Stimulated activated CD4-positive, alpha-beta T cell treated with anti-CD3 and anti-CD28 coated beads, Interleukin-15, amount 100 ng/mL, for 1 hour (primary cell): ENCODE data around the gene CUEDC2.

Experiments used
- DNase-seq, 2 donors: peaks; one replicate each; pipeline ENCODE4 v3.0.0-alpha.2; 2020; ENCODE audit warnings: low read depth in 1 of 2, low spot score in 1 of 2

The CUEDC2 gene

DNA sequence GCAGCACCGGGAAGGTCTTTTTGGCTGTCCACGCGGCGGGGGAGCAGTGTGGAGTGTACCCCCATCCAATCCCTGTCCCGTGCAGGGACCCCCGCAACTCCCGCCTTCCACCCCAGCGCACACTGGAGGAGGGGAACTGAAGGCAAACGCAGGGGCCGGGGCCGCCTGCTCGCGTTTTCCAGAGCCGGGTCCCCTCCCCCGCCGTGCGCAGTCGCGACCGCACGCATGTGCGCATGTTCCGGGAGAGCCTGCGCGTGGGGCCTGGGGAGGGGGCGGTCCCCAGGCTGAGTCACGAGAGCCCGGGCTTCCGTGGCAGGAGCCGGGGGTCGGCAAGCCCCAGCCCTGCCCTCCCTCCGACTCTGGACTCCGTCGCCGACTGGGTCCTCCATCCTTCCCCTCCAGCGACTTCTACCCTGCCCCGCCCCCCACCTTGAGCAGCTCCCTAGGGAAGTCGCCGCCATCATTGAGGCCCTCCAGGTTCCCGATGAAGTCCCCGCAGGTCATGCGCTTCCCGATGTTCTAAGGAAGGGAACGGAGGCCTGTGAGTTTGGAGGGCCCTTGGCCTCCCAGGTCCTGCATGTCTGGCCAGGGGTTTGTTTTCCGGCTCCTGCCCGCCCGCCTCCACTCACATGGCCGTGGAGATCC, 21.8 kb downstream of the CUEDC2 start:
- peak in 1 of 2 donors; percentile 61 for DNase-seq

DNA sequence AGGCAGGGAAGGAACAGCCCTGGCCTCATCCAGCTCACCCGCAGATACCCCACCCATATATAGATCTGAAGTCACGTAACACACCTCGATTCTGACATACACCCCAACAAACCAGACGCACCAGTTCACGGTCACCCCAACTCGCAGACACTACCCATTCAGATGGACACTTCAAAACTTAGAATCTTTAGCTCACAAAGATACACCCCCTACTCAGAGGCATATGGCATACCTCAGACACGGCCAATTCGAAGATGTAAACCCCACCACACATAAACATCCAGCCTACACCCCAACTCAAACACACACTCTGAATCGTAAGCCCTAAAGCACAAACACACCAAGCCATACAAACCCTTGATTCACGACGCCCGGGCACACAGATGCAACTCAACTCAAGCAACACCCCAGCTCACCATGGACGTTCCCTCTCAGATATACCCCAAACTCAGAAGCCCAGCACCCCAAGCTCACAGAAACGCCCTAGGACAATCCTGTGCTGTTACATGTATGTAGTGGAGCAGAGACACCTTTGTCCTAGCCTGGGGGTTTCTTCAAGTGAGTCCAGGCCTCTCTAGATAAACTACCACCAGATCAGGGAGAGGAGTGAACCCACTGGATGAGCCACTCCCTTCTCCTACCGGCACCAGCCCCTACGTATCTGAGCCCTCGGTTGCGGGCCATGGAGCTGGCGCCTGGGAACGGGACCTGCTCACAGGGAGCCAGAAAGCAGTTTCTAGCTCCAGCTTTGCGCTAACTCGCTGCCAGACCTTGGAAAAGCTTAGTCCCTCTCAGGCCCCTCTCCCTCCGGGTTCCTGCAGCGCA, 22.6 kb downstream of the CUEDC2 start:
- no peak for DNase-seq

DNA sequence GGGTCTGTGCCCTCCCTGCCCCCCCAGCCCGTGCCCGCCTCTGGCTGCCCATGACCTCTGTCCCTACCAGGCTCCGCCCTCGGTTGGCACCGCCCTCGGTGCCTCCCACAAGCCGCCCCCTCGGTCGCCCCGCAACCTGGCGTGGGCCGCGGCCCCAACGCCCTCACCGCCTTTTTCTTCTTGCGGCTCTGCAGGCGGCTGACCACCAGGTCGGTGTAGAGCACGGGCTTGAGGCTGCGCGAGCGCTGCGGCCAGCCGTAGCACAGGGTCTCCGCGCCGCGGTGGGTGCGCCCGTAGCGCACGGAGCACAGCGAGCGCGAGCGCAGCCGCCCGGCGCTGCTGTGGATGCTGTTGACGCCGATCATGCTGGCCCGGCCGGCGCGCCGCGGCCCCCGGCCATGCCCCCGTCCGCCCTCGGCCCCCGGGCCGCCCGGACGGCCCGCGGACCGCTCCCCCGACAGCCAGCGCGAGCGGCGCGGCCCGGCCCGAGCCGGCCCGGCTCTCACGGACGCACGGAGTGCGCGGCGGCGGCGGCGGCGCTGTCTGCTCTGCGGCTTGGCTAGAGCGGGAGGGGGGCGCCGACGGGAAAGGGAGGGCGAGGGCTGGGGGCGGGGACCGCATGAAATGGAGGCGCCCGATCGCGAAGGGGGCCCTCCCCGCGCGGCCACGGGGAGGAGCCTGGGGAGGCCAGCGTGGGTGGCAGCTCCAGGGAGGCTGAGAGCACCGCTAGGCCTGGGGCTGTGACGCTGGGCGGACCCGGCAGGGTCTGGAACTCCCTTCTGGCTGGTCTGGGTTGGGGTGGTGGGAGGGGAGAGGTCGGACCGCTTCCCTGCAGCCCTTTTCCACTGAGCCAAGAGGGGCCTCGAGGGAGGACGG, 23.4 kb downstream of the CUEDC2 start:
- peak; percentile 55 to 79 for DNase-seq

DNA sequence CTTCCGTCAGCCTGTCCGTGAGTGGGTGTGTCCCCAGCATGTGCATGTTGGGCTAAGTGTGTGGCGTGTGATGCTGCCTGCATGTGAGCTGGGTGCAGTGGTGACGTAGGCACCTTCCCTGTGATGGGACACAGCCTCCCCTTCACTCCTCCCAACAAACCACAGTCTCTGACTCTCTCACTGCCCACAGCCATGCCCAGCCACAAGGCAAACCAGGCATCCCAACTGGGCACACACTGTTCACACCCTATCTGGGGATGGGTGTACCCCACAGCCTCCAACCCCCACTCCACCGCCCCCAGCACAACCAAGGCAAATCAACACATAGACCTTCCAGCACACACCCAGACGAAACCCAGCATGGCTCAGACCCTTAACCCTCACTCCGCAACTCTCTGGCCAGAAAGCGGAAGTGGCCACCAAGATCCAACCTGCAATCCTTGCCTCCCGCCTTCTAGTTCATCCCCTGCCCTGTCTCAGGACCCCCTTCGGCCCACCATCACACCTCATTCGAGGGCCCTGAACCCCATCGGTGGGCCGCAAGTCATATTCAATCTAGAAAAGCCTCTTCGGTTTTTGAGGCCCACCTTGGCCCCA, 24.1 kb downstream of the CUEDC2 start:
- no peak for DNase-seq

DNA sequence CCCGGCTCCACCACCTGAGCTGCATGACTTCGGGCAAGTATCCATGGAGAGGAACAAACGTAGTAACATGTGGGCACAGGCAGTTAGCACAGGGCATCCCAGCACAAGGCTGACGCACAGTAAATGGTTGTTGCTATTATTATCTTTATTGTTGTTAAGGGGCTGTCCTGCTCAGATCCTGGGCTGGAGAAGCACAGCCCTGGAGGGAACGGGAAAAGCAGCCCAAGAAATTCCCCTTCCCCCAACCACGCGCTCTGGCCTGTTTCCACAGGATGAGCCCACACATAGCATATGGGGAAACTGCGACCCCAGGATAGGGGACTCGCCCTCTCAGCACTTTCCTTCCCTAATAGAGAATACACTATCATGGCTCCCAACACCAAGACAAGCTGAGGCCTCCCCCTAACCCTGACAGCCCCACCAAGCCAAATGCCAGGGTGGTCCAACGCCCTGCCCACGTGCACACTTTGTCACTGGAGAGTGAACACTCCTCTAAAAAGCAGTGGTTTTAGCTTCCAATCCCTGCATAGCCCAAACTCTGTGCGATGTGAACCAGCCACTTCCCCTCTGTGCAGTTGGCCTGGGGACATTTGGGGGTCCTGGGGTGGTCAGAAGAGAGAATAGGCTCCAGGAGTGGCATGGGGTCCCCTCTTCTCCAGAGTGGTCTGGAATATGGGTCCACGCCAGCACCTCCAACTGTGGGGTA, 24.8 kb downstream of the CUEDC2 start:
- DNase-seq: no peak

DNA sequence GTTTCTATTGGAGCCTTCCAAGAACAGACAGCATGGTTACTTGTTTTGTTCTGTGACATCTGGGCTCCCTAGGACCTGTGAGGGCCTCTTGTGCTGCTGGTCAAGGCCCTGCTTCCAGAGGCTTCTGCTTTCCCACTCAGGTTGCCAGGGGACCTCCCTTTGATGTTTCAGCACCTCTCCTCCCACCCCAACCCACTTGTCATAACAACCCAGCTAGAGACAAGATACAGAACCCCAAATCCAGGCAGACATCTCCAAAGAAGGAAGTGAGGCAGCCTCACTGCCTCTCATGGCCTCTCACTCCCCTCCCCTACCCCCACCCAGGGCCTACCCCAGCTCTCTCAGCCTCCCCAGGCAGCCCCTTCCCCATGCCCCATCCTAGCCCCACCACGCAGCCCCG, 25.6 kb downstream of the CUEDC2 start:
- no peak for DNase-seq

DNA sequence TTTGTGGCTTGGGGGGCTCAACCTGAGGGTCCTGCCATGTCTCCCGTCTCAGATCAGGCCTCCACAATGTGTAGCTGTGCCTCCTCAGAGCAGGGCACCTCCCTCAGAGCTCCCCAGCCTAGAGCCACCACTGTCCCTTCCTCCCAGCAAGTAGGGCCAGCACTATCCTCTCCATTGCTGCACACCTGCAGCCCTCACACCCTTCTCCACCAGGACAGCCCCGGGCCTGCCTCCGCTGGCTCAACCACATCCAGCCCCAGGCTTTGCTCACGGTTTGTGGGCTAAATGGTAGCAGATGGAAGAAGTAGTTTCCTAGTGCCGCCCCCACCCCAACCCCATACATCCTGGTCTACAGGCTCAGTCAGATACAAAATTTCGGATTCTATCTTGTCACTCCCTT, 26.7 kb downstream of the CUEDC2 start:
- no peak for DNase-seq

DNA sequence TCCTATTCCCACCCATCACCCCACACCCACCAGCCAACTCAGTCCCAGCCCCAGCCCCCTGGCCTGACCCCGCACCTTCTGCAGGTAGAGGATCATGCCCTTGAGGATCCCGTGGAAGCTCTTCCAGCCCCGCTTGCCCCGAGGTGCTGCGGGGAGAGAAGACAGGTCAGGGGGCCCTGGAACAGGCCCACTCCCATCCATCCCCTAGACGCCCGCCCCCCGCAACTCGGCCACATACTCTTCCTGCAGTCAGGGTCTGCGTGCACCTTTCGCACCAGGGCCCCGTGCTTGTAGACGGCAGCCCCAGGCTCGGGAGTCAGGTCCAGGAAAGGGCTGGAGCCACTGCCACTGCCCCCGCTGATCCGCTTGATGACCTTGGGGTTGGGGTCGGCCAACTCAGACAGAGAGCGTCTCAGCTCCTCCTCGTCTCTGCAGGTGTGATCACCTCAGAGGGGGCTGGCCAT, 27.2 kb downstream of the CUEDC2 start:
- no peak for DNase-seq

DNA sequence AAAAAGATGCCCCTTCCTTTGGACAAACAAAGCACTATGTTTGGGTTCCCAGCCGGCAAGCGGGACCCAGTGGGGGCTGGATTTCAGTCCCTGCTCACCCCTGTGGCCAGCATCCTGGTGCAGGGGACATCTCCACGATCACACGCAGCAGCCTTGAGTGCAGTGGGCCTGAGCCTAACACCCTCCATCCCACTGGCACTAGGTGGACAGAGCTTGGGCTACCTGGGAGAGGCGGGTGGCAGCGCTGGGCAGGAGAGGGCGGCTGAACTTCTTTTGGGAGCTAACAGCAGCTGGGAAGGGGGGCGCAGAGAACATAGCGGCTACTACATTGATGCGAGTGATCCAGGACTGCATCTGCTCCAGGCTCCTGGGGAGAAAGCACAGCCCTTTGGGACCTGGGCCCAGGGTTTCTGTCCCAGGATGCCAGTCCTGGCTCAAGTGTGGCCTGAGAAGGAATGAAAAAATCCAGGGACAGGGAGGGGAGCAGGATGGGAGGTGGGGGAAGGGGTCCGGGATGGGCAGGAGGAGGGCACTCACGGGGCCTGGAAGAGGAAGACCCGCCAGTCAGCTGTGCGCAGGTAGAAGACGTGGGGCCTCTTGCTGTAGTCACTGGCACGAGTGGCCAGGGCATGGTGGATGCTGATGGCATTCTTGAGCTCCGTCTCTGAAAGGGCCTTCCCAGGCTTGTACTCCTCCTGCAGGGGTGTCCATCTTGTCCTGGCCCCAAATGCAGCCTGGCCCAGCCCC, 27.8 kb downstream of the CUEDC2 start:
- DNase-seq: no peak

DNA sequence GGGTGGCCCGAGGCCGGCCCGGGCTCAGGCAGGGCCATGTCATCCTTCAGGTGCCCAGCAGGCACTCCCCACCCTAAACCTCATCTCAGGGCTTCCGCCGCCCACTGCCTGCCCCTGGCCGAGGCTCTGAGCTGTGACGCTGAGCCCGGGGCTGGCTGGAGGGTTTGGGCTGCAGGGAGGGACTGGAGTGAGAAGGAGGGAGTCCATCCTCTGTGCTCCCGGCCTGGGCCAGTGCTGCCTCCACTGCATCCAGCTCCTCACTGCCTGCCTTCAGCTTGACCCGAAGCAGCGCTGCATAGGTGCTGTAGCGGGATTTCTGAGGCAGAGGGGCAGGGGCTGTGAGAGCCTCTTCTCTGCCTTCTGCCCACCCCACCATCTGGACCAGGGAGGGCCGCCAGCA, 29.3 kb downstream of the CUEDC2 start:
- DNase-seq: no peak

DNA sequence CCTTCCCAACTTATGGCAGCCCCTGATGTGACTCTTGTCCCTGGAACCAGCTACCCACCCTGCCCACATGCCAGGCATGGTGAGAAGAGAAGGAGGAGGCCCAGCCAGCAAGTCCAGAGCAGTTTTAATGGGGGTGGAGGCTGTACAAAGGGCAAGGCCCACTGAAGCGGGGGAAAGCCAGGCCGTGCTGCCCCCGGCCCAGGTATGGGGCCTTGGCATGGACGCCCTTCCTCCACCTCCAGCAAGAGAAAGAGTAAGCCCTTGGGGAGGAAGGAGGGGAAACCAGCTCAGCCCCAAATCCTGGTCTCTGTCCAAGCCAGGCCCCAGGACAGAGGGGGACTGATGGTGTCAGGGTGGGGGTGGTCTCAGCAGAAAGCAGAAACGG, 29.9 kb downstream of the CUEDC2 start:
- DNase-seq: no peak

DNA sequence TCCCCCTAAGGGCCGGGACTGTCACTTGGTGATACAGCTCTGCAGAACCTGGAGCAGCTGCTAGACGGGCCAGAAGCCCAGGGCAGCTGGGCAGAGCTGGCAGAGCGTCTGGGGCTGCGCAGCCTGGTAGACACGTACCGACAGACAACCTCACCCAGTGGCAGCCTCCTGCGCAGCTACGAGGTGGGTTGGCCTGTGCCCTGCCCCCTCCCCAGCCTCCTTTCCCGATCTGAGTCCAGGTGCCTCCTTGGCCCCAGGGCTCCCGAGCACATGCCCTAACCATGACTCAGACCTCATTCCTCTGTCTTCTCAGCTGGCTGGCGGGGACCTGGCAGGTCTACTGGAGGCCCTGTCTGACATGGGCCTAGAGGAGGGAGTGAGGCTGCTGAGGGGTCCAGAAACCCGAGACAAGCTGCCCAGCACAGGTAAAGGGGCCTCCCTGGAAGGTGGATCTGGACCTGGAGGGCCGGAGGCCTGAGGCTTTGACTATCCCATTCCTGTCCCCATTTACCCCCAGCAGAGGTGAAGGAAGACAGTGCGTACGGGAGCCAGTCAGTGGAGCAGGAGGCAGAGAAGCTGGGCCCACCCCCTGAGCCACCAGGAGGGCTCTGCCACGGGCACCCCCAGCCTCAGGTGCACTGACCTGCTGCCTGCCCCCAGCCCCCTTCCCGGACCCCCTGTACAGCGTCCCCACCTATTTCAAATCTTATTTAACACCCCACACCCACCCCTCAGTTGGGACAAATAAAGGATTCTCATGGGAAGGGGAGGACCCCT, 30.5 kb downstream of the CUEDC2 start:
- no peak for DNase-seq

DNA sequence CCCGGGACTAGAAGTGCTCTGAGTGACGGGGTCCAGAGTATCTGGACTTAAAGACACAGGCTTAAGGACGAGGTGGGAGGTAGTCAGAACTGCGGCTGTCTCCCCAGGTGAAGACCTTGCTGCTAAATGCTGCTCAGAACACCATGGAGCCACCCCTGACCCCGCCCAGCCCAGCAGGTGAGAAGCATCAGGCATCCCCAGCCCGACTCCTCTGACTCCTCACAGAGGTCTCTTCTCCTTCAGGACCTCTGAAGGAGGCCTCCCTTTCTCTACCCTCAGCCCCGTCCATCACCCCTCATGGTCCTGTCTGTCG, 31.1 kb downstream of the CUEDC2 start:
- no peak for DNase-seq

DNA sequence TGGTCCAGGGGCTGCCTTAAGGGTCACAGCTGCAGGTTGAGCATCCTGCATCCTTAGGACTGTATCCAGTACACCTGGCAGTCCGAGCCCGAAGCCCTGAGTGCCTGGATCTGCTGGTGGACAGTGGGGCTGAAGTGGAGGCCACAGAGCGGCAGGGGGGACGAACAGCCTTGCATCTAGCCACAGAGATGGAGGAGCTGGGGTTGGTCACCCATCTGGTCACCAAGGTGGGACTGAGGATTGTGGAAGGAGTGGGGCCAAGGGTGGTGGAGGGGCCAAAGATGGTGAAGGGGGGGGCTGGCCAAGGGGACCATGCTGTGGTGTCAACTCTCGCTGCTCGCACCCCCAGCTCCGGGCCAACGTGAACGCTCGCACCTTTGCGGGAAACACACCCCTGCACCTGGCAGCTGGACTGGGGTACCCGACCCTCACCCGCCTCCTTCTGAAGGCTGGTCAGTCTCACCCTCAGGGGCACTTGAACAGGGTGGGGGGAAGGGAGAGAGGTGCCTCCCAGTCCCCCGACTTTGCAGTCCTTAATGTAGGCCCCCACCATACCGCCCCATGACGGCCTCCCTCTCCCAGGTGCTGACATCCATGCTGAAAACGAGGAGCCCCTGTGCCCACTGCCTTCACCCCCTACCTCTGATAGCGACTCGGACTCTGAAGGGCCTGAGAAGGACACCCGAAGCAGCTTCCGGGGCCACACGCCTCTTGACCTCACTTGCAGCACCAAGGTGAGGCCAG, 31.6 kb downstream of the CUEDC2 start:
- no peak for DNase-seq

DNA sequence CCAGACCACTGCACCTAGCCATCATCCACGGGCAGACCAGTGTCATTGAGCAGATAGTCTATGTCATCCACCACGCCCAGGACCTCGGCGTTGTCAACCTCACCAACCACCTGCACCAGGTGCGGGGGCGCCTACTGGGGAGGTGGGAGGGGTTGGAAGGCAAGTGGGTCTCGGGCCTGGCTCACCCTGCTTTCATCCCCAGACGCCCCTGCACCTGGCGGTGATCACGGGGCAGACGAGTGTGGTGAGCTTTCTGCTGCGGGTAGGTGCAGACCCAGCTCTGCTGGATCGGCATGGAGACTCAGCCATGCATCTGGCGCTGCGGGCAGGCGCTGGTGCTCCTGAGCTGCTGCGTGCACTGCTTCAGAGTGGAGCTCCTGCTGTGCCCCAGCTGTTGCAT, 32.3 kb downstream of the CUEDC2 start:
- DNase-seq: no peak

DNA sequence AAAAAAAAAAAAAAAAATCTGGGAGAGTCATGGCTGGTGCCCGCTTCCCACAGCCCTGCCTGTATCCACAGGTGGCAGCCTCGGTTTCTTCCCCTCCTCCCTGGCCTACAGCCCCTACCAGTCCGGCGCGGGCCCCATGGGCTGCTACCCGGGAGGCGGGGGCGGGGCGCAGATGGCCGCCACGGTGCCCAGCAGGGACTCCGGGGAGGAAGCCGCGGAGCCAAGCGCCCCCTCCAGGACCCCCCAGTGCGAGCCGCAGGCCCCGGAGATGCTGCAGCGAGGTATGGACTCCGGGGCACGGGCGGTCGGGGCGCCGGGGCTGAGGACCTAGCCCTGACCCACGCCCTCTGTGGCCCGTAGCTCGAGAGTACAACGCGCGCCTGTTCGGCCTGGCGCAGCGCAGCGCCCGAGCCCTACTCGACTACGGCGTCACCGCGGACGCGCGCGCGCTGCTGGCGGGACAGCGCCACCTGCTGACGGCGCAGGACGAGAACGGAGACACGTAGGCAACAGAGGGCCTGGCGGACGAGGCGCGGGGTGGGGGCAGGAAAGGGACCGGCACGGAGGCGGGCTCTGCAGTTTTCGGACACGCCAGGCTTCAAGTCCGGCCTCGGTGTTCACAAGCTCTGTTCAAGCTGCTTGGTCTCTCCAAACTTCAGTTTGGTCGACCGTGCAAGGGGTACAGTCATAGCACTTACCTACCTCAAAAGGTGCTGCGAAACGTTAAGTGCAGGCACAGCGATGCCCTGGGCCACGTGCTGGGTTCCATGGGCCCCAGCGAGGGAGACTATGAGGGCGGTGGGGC, 33.0 kb downstream of the CUEDC2 start:
- peak; percentile 72 to 82 for DNase-seq

DNA sequence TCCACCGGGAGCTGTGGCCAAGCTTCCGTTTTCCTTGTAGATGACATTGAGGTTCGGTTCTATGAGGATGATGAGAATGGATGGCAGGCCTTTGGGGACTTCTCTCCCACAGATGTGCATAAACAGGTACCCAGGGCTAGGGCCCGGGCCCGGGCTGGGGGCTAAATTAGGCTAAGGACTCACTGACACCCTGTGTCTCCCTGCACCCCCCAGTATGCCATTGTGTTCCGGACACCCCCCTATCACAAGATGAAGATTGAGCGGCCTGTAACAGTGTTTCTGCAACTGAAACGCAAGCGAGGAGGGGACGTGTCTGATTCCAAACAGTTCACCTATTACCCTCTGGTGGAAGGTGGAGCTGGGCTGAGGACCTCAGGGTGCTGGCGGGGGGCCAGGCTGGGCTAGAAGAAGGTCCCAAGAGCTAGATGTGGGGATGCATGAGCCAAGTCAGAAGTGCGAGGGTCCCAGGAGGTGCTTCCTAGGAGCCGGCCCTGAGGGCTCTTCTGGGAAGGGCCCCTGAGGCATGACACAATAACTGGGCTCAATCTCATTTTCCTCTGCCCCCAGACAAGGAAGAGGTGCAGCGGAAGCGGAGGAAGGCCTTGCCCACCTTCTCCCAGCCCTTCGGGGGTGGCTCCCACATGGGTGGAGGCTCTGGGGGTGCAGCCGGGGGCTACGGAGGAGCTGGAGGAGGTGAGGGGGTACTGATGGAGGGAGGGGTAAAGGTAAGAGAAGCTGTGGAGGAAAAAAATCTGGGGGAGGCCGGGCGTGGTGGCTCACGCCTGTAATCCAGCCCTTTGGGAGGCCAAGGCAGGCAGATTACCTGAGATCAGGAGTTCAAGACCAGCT, 34.0 kb downstream of the CUEDC2 start:
- DNase-seq: no peak
